Left renal cortex interstitium (tissue), 4 donors: ENCODE measurements around the gene EXOSC3. TPM values are rescaled to one million over a fixed set of nuclear protein-coding genes. Genes with fewer than 3 reads are reported as not detected.

Experiments used
- DNase-seq, 4 donors: peaks; one replicate each; pipeline ENCODE4 v3.0.0-alpha.2; 2013; ENCODE audit warnings: low read depth in 4 of 4, low spot score in 2 of 4, missing footprints in 1 of 4
- polyA plus RNA-seq, 4 donors: library from polyadenylated mRNA; unstranded; fragments of 120-200 nt; gene quantifications; one replicate each; pipeline ENCODE4 v1.2.1, GENCODE V29; 2013; ENCODE audit not compliant: insufficient read length in 4 of 4

EXOSC3 gene
- polyA plus RNA-seq, 4 donors, result 34.5 to 48.9 (median 41.2) TPM

DNA sequence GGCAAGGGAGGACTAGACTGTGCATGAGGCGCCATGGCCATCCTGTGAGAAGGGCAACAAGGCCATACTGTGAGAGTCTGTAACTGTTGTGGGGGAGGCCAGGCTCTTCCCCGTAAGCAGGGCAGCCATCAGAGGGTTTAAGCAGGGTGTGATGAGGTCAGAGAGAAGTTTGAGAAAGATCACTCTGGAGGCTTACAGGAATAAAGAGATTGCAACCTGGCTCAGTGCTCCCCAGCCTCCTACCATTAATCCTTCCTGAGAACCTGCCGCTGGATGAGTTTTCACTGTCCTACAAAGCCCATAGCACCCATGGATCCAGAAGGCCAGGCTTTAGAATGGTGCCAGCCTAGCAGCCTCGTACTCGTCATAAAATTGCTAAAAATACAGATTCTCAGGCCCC is 45.6 kb downstream of the EXOSC3 start:
- DNase-seq, result no peak

DNA sequence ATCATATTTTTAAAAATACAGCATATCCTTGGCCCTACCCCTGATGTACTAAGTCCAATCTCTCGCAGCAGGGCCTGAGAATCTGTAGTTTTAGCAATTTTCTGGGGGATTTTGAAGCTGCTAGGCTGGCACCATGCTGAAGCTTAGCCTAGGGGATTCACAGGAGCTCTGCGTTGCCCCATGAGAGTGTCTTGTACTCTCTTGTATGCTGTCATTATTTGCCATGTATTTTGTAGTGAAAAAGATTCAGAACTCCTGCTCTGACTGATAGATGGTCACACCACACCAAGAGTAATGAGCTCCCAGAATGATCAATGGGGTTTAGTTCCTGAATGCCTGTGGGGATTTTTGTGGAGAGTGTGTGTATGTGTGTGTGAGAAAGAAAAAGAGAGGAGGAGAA is 51.9 kb downstream of the EXOSC3 start:
- no peak for DNase-seq

DNA sequence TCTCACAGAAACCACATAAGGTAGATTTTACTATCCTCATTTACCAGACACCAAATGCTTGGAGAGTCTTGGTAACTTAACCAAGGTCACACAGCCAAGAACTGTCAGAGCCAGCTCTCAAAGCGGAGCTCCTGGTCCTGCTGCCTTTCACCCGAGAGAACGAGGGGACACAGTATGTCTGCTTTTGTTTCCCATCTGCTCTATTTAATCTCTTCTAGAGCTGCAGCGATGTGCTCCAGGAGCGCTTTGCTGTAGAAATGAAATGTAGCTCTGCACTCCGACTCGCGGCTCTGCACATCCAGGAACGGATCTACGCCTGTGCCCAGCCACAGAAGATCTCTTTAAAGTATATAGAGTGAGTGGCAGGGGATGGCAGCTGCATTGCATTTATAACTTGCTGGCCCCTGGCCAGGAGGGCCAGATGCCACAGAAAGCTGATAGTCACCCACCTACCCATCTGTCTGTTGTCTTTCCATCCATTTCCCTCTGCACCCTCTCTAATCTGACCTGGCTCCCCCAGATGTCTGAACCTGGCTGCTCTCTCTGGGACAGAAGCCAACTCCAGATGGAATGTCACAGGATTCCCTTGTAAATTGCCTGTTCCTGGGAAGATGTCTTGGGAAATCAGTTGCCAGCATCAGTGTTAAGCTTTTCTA is 52.6 kb downstream of the EXOSC3 start:
- no peak for DNase-seq

DNA sequence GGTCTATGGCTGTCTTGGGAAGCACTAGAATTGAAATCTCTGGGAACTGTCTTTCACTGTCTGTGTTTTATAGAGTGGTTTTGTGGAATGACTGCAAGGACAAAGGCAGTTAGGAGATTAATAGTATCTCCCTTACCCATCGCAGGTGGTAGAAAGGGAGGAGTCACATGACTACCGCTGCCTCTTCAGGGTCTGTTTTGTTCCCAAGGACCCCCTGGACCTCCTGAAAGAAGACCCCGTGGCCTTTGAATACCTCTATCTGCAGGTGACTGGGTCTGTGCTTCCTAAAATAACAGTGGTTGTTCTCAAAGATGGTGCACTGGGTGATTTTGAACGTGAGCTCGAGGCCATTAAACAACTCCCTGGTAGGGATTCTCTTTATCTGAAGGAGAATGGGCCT is 54.0 kb downstream of the EXOSC3 start:
- no peak for DNase-seq

DNA sequence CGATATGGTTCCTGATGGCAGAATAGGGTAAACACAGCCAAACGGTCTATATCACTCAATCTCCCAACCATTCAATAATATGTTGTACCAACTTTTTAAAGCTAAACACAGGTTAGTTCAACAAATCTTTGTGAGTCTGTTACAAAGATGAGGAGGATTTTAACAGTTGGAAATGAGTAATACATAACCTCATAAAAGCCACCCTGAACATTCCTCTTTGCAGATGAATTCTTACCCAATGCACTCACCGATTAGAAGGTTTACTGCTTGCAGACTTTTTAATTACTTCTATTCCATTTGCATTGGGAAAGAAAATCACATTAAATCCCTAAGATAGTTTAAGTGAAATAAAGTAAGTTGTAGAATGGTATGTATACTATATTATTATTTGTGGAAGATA is 54.6 kb downstream of the EXOSC3 start:
- no peak for DNase-seq

Other genes starting within 250 kb of the EXOSC3 start
- 10 to 100 TPM; 11.7 to 19.8 (median 15.1) TPM for gene FBXO10, start 208.7 kb downstream of the EXOSC3 start, polyA plus RNA-seq
- gene TOMM5, start 192.5 kb downstream of the EXOSC3 start, polyA plus RNA-seq, result 100 to 1,000 TPM; 110 to 138 (median 124) TPM
- gene FRMPD1, start 134.1 kb downstream of the EXOSC3 start, polyA plus RNA-seq, result 1 to 10 TPM in 1 of 4 donors, under 1 TPM in 3; 0.72 to 1.3 (median 0.88) TPM
- 10 to 100 TPM; 12.2 to 30.2 (median 18.2) TPM for gene TRMT10B, start 31.3 kb downstream of the EXOSC3 start, polyA plus RNA-seq
- 10 to 100 TPM; 27.3 to 37.3 (median 35.7) TPM for gene DCAF10, start 15.7 kb upstream of the EXOSC3 start, polyA plus RNA-seq
- 10 to 100 TPM; 12.0 to 22.3 (median 19.7) TPM for gene SLC25A51, start 119.1 kb upstream of the EXOSC3 start, polyA plus RNA-seq